SJCRH30 (cell line): ENCODE results near the gene SMIM20. TPM values are rescaled to one million over a fixed set of nuclear protein-coding genes. Genes with fewer than 3 reads are reported as not detected.
"Not testable (repeated sequence)": the region's sequence is repeated elsewhere in the genome, so short reads cannot be mapped to it uniquely, and the experiment has no call there.

Source experiments
- DNase-seq, 2 experiments: peaks; one replicate each; pipeline ENCODE4 v3.0.0-alpha.2; 2015 to 2020
- H3K27ac ChIP-seq: fragments of 250-450 bp; sonication (Bioruptor Pico); 2 replicates; pipeline ENCODE4 v1.5.1; 2020; ENCODE audit warnings: mild to moderate bottlenecking, moderate library complexity
- H3K27me3 ChIP-seq: fragments of 250-450 bp; sonication (Bioruptor Pico); 2 replicates; pipeline ENCODE4 v1.5.1; 2020; ENCODE audit warnings: mild to moderate bottlenecking, moderate library complexity
- H3K36me3 ChIP-seq: fragments of 250-450 bp; sonication (Bioruptor Pico); 2 replicates; pipeline ENCODE4 v1.5.1; 2020; ENCODE audit warnings: mild to moderate bottlenecking, moderate library complexity
- H3K4me1 ChIP-seq: fragments of 250-450 bp; sonication (Bioruptor Pico); 2 replicates; pipeline ENCODE4 v1.5.1; 2020; ENCODE audit warnings: mild to moderate bottlenecking, moderate library complexity
- H3K4me3 ChIP-seq: fragments of 250-450 bp; sonication (Bioruptor Pico); 2 replicates; pipeline ENCODE4 v1.5.1; 2020; ENCODE audit warnings: mild to moderate bottlenecking, moderate library complexity
- H3K9me3 ChIP-seq: fragments of 250-450 bp; sonication (Bioruptor Pico); replicated peaks from 2 replicates; pipeline ENCODE4 v1.5.1; 2020; ENCODE audit warnings: mild to moderate bottlenecking, moderate library complexity
- total RNA-seq: library from RNA; depleted of rRNA; stranded (reverse); fragments of >200 nt; shearing (Covaris generic); gene quantifications from 2 replicates; pipeline ENCODE4 v1.2.3, GENCODE V29; 2014

SMIM20 gene
- total RNA-seq, 1 experiment from 2014 or later: 40.6 TPM

DNA sequence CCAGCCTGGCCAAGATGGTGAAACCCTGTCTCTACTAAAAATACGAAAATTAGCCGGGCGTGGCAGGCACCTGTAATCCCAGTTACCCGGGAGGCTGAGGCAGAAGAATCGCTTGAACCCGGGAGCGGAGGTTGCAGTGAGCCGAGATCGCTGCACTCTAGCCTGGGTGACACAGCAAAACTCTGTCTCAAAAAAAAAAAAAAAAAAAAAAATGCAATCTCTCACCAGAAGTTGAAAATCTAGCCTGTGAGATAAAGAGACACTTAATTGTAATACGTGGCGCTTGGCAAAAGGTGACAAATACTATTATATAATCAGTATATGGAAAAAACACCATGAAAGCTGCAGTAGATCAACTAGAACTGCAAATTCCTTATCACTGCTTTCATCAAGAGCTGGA, 7.9 kb upstream of the SMIM20 start:
- not testable (repeated sequence) for H3K36me3 ChIP-seq, H3K27ac ChIP-seq, H3K27me3 ChIP-seq, H3K4me3 ChIP-seq, H3K9me3 ChIP-seq, DNase-seq
- H3K4me1 ChIP-seq: peaks cover 32% of the 10 kb centered on the region

DNA sequence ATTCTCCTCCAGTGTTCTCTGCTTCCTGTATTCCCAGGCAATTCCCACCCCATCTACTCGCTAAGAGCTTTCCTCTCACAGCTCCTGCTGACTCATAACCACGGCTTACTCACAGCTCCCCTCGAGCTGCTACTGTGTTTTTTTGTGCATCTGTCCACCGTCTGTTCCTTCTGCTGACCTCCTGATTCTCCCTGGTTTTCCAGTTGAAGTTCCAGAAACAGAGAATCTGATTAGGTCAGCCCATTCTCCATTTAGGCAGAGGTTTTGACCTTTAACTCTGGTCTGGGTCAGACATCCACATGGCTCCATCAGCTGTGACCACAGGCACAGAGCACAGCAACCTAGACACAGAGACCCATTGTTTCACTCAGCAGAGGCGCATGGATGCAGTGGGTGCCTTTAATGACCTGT, 5.5 kb upstream of the SMIM20 start:
- Histone ChIP-seq H3K36me3 (no peaks in the 10 kb centered on the region), H3K27ac (peak overlapping the region; percentile 59), H3K4me3 (no peak overlapping the region), H3K27me3 (no peaks in the 10 kb centered on the region), H3K4me1 (peaks cover 39% of the 10 kb centered on the region), H3K9me3 (no peaks in the 10 kb centered on the region; the same call in 1 of the 2 replicates)
- peak; percentile 83 to 90 for DNase-seq

DNA sequence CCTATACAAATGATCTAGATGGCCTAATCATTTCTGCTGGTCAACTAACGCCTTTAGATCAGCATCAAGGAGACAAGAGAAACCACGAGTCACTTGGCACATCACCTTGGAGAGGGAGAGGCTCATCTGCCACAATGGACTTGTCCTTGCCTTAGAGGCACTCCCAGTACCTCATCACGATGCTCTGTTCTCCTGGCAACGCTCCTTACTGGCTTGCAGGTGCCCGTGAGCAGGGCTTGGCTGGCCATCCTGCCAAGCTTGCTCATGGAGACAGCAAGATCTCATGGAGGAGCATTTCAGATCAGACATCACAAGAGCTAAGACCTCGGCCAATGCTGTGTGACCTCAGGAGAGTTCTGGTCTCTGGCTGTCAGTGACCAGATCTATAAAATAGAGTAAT, 2.7 kb upstream of the SMIM20 start:
- Histone ChIP-seq H3K4me3 (no peak overlapping the region), H3K36me3 (no peaks in the 10 kb centered on the region), H3K27me3 (no peaks in the 10 kb centered on the region), H3K27ac (no peak overlapping the region), H3K9me3 (no peaks in the 10 kb centered on the region; the same call in 1 of the 2 replicates), H3K4me1 (peaks cover 36% of the 10 kb centered on the region)
- no peak for DNase-seq

DNA sequence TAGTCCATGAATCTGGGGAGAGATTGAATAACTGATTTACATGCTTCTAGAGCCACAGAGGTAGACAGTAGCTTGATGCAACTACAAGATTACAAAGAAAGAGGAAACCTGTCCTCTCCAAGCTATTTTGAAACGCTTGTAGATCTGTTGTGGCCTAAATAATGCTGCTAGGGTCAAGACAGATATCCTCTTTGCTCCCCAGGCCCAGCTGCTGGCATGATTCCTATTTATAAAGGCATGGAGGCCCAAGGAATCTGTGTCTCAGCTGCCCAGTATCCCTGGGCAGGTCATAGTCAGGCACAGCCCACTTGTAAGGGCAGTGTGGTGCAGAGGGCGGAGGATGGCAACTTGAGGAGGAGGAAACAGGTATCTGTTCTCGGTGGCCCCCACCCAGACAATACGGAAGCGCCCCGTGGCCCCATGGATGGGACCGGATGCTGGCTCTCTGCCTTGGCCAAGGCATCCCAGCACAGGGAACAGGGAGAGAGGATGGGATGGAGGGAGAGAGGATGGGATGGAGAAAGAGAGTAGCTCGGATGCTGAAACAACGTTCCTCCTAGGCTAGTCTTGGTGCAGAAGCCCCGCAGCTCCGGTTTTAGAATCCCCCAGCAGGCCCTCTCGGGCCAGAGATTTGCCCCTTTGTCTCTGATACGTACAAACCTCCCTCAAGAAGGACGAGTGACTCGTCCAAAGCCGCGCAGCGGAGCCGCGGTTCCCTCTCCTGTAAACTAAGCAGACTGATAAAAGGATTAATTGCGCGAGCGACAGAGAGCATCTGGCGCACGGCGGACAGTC, 767 bp upstream of the SMIM20 start:
- Histone ChIP-seq H3K36me3 (no peaks in the 10 kb centered on the region), H3K4me1 (peaks cover 24% of the 10 kb centered on the region), H3K27ac (peak overlapping the region; percentile 80), H3K9me3 (no peaks in the 10 kb centered on the region; the same call in 1 of the 2 replicates), H3K4me3 (peak overlapping the region; percentile 68), H3K27me3 (no peaks in the 10 kb centered on the region)
- DNase-seq: peak in 1 of 2 experiments; percentile 52

DNA sequence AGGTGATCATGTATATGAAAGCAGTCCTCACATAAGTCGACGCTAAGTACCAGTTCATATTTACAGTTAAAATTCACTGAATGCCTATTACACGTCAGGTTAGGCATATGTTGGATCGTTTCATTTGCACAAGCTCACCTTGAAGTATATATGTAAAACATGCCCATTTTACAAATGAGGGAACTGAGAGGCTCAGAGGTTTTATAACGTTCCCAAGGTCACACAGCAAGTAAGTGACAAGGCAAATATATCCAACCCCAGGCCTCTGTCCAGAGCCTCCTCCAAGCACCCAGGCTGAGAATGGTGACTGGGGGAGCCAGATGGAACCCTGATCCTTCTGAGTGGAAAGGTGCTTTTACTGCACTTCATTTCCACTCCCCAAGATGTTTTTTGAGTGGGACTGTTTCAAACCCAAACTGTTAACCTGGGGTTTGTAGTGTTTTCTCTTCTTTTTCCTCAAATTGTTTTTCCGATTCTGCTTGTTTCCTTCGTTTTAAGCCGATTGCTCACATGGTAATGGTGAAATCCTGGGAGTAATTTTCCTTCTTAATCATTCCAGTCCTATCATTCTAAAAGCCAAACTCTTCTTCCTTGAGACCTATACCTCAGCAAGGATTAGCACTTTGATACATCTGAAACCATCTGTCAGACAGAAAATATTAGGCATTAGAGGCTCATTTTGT, 791 bp downstream of the SMIM20 start:
- no peaks in the 10 kb centered on the region for H3K36me3 ChIP-seq
- no peaks in the 10 kb centered on the region for H3K27me3 ChIP-seq
- H3K27ac ChIP-seq: peak overlapping the region; percentile 80
- DNase-seq: peak in 1 of 2 experiments; percentile 54
- H3K9me3 ChIP-seq: no peaks in the 10 kb centered on the region
- H3K4me3 ChIP-seq: peak overlapping the region; percentile 68
- H3K4me1 ChIP-seq: peaks cover 16% of the 10 kb centered on the region

DNA sequence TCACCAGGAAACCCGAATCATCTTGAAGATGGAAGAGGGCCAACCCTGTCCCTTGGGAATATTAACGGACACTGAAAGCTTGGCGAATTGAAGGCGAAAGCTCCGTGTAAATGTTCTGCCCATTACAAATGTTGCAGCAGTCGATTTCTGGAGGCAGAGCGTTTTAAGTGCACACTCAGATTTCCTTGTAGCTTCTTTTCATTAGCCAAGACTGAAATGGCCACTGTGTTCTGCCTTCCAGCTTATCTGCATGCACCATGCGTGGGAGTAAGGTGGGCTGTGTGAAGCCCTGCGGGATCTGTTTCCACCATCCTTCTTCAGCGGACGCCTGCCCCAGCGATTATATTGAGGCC, 1.3 kb downstream of the SMIM20 start:
- Histone ChIP-seq H3K4me1 (peaks cover 16% of the 10 kb centered on the region), H3K9me3 (no peaks in the 10 kb centered on the region), H3K36me3 (peaks cover 2% of the 10 kb centered on the region; the same call in 1 of the 2 replicates), H3K27me3 (no peaks in the 10 kb centered on the region), H3K27ac (peak overlapping the region; percentile 80), H3K4me3 (peak overlapping the region; percentile 68)
- DNase-seq: peak; percentile 57 to 77

DNA sequence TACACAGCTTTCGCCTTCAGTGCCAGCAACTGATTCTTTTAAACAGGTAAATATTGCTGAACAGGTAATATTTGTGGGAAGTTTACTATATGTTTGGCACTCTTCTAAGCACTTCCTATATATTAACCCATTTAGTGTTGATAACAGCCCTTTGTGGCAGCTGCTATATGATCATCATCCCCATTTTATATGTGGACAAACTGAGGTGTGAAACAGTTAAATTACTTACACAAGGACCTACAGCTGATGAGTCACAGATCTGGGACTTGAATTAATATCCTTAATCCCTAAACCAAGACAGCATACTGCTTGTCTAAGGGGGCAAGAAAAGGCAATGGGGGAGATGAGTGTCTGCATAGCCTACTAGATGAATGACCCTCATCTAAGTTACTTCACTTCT, 2.9 kb downstream of the SMIM20 start:
- DNase-seq: no peak
- peaks cover 5% of the 10 kb centered on the region for H3K36me3 ChIP-seq
- H3K27ac ChIP-seq: no peak overlapping the region
- H3K27me3 ChIP-seq: no peaks in the 10 kb centered on the region
- no peaks in the 10 kb centered on the region for H3K9me3 ChIP-seq
- peaks cover 16% of the 10 kb centered on the region for H3K4me1 ChIP-seq
- no peak overlapping the region for H3K4me3 ChIP-seq

DNA sequence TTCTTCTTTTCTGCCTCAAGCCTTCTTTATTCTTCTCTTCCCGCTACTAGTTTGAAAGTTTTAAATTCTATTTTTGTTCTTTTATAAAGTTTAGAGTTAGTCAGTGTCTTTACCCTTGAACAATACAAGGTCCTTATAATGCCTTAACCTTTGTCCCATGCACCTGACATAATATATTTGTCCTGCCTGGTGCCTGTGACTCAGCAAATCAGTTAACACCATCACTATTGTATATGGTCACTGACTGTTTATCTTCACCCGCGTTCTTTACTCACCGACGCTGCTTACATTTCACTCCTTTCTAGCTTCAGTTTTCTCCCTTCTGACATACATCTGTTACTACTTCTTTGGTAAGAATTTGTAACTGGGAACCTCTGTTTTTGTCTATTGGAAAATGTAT, 5.7 kb downstream of the SMIM20 start:
- Histone ChIP-seq H3K36me3 (peaks cover 5% of the 10 kb centered on the region), H3K4me3 (no peak overlapping the region), H3K27ac (no peak overlapping the region), H3K9me3 (no peaks in the 10 kb centered on the region), H3K4me1 (0 out of 2 replicates have a peak, but pooled peaks cover 9% of the 10 kb centered on the region), H3K27me3 (no peaks in the 10 kb centered on the region)
- DNase-seq: no peak

DNA sequence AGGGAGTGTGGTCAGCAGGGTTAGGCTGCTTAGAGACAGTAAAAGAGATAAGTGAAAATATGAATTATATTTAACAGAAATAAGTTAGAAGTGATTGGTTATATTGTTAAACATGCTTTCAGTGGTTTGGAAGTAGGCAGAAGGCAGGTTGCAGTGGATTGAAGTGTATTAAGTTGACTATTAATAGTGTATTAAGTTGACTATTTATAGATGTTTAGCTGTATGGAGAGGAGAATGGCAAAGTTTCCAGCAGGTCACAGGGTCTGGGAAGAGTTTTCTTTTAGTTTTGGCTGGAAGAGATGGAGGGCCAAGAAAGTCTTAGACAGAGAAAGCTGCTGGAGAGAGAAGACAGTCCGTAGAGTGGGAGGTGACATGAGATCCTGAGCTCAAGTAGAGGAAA, 7.9 kb downstream of the SMIM20 start:
- peaks cover 5% of the 10 kb centered on the region for H3K36me3 ChIP-seq
- no peaks in the 10 kb centered on the region for H3K4me1 ChIP-seq
- no peak overlapping the region for H3K27ac ChIP-seq
- H3K4me3 ChIP-seq: no peak overlapping the region
- H3K9me3 ChIP-seq: no peaks in the 10 kb centered on the region
- no peak for DNase-seq
- no peaks in the 10 kb centered on the region for H3K27me3 ChIP-seq

DNA sequence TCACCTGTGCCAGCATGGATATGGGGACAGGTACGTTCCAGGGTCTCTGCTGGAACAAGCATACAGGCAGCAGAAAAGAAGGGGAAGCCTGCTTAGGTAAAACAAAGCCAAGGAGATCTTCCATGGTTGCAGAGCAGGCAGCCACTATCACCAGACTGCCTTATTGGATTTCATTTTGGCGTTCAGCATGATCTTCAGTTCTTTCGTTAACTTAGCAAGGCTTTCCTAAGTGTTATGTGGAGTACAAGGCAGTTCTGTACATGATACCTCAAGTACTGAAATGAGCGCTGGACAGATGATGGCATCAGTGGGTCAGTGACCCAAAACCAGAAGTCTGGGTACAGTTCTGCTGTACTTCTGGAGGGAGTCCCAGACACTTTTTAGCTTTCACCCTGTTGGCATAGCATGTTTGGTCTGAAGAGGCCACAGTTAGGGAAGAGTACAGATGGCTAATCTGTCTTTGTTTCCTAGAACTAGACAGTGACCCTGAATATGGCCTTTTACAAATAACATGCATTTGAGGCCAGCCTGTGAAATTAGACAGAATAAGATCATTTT, 8.9 kb downstream of the SMIM20 start:
- no peak for DNase-seq
- Histone ChIP-seq H3K4me1 (no peaks in the 10 kb centered on the region), H3K27ac (no peak overlapping the region), H3K4me3 (no peak overlapping the region), H3K9me3 (no peaks in the 10 kb centered on the region), H3K36me3 (peaks cover 5% of the 10 kb centered on the region), H3K27me3 (no peaks in the 10 kb centered on the region)

DNA sequence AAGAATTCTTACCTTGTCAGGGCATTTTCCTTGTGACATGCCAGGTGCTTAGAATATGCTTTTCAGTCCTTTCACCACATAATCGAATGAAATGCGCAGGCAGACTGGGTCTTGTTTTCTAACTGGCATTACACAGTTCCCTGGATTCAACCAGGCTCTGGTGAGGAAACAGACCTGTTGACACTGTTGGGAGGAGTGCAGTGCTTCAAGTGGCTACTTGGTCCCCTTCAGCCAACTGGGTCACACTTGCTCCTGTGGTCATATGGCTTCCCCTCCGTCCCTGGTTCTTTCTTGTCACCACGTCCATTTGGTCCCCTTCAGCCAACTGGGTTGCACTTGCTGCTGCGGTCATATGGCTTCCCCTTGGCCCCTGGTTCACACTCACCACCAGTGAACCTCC, 9.7 kb downstream of the SMIM20 start:
- Histone ChIP-seq H3K4me3 (no peak overlapping the region), H3K27ac (no peak overlapping the region), H3K4me1 (no peaks in the 10 kb centered on the region), H3K36me3 (peaks cover 5% of the 10 kb centered on the region), H3K27me3 (no peaks in the 10 kb centered on the region), H3K9me3 (no peaks in the 10 kb centered on the region)
- DNase-seq: no peak

DNA sequence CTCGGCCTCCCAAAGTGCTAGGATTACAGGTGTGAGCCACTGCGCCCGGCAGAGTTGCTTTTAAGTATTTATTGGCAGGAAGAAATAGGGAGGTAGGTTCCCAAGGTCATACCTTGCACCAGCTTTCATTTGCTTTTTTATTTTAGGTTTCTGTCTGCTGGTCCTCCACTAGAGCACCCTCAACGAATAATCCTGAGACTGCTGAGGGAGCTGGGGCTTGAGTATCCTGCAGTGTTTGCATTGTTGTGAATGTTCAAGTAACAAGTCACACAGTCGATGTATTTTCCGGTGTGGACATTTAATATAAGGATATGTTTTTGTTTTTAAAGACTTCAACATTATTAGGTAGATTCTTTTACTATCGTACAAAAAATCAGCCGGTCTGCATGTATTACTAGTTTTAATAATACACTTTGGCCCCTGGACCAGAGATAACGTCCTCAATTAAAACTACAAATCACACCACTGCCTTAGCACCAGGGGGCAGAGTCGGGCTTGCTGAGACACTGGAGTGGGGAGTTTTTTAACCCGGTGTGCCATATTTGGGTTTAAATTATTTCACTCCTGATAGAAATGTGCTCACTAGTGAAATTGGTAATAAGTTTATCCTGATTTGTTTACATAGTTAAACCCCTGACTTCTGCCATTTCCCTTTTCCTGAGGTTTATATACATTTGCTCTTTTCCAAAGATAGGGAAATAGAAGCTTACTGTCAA, 11.6 kb downstream of the SMIM20 start:
- H3K9me3 ChIP-seq: no peaks in the 10 kb centered on the region
- H3K36me3 ChIP-seq: peaks cover 3% of the 10 kb centered on the region; the same call in 1 of the 2 replicates
- H3K27me3 ChIP-seq: no peaks in the 10 kb centered on the region
- H3K4me3 ChIP-seq: no peak overlapping the region
- no peak overlapping the region for H3K27ac ChIP-seq
- DNase-seq: peak; percentile 60 to 74
- no peaks in the 10 kb centered on the region for H3K4me1 ChIP-seq

DNA sequence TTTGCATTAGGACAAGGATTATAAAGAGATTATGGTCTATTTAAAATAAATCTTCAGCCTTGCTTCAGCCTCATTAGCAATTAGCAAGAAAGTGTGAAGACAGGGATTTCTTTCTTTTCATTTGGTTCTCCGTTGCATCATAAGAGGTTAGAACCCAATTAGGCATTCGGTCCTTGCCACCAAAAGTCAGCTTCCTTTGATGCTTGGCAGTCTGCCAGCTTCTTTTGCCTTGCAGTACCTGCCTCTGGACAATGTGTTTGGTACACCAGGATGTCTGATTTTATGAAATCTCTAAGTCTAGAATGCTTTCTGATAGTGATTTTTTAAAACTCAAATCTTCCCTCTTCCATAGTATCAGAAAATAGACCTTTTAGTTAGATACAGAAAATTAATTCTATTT, 12.4 kb downstream of the SMIM20 start:
- Histone ChIP-seq H3K9me3 (no peaks in the 10 kb centered on the region), H3K27me3 (no peaks in the 10 kb centered on the region)

DNA sequence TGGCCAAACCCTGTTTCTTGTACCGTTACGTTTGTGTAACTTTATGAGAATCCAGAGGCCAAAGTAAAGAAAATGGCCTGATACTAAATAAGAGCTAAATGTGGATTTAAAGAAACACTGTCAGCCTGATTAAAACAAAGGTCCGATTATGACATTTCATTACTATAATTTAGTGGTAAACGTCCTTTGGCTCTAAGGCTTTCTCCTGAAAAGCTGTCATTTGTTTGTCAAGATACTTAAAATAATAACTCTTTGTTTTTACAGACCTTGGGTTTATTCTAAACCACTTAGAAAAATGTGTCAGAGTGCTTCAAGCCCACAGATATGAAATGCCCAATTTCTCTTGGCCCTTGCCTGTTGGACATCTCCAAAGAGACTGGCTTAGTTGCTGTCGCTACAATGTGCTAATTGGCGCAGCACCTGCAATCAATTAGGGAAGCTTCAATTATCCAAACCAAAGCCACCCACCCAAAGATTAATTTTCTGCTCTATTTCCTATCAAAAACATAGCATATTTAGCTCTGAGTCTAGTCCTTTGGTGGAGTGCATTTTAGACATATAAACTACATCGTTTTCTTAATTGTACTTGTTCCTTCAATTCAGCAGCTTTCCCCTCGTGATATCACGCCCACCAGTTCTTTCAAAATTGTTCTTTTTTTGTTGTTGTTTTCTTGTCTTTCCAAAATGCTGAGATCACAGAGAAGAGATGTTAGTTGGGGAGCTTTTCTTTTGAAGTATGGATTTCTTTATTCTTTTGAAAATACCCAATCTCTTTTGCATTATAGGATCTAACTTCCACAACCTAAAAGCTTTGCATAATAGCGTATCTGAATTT, 13.6 kb downstream of the SMIM20 start:
- Histone ChIP-seq H3K4me1 (peaks cover 3% of the 10 kb centered on the region; the same call in 1 of the 2 replicates), H3K27me3 (no peaks in the 10 kb centered on the region), H3K27ac (no peak overlapping the region), H3K36me3 (0 out of 2 replicates have a peak, but pooled peaks cover 2% of the 10 kb centered on the region), H3K9me3 (no peaks in the 10 kb centered on the region), H3K4me3 (no peak overlapping the region)
- no peak for DNase-seq

More for the DNA sequence above, 12.4 kb downstream of the SMIM20 start:
- Histone ChIP-seq H3K4me3 (no peak overlapping the region), H3K36me3 (0 out of 2 replicates have a peak, but pooled peaks cover 2% of the 10 kb centered on the region), H3K27ac (no peak overlapping the region), H3K4me1 (no peaks in the 10 kb centered on the region)
- DNase-seq: no peak
